H1 (cell line): ENCODE measurements around the gene TENT4B. TPM values are rescaled to one million over a fixed set of nuclear protein-coding genes. Genes with fewer than 3 reads are reported as not detected.

Experiments used
- CTCF ChIA-PET: fragments of 300-600 bp; sonication (Branson Sonifier 250); formaldehyde crosslinking; loops from one replicate; lab custom pipeline; 2021; ENCODE audit not compliant: partially characterized antibody; lab: Charles Lee
- POLR2A ChIA-PET: fragments of 300-600 bp; sonication (Branson Sonifier 250); formaldehyde crosslinking; loops from one replicate; lab custom pipeline; 2021; ENCODE audit warnings: inconsistent platforms; ENCODE audit not compliant: partially characterized antibody; lab: Charles Lee
- DNase-seq, 2 experiments: peaks; one replicate each; pipeline versions ENCODE4 v3.0.0 to v3.0.0-alpha.2; 2010 to 2022; ENCODE audit warnings: low spot score in 2 of 2, low read depth in 1 of 2, mixed read lengths in 1 of 2
- FAIRE-seq: peaks from 2 replicates; lab custom pipeline; 2011; peaks lifted over from hg19 to GRCh38; lab: Jason Lieb, UNC
- H2AFZ ChIP-seq: 2 replicates; pipeline ENCODE4 v1.8.1; 2012; ENCODE audit warnings: low read length, inconsistent platforms
- H2AK5ac ChIP-seq: 2 replicates; pipeline ENCODE4 v1.6.1; 2013; ENCODE audit warnings: low read depth, low read length
- H2BK120ac ChIP-seq: replicated peaks from 2 replicates; pipeline ENCODE3; 2013; ENCODE audit warnings: low read depth, low read length, inconsistent platforms
- H2BK12ac ChIP-seq: 2 replicates; pipeline ENCODE4 v1.6.1; 2013; ENCODE audit warnings: low read depth, low read length
- H2BK15ac ChIP-seq: 2 replicates; pipeline ENCODE4 v1.6.1; 2013; ENCODE audit warnings: low read length
- H2BK20ac ChIP-seq: 2 replicates; pipeline ENCODE4 v1.6.1; 2013; ENCODE audit warnings: low read length
- H2BK5ac ChIP-seq: 2 replicates; pipeline ENCODE4 v1.6.1; 2013; ENCODE audit warnings: low read depth, low read length
- H3K14ac ChIP-seq: 2 replicates; pipeline ENCODE4 v1.6.1; 2013; ENCODE audit warnings: inconsistent platforms; ENCODE audit not compliant: insufficient read length
- H3K18ac ChIP-seq: 2 replicates; pipeline ENCODE4 v1.6.1; 2013; ENCODE audit warnings: low read length; ENCODE audit errors: extremely low read depth
- H3K23ac ChIP-seq: 2 replicates; pipeline ENCODE4 v1.6.1; 2013; ENCODE audit warnings: inconsistent platforms; ENCODE audit not compliant: insufficient read length
- H3K23me2 ChIP-seq: 2 replicates; pipeline ENCODE4 v1.6.1; 2013; ENCODE audit warnings: low read depth, low read length
- H3K27ac ChIP-seq: 2 replicates; pipeline ENCODE4 v1.6.1; 2011; ENCODE audit warnings: low read depth, low read length, inconsistent platforms
- H3K27me3 ChIP-seq, 4 experiments: replicated peaks in 1 of 4; 1 replicate in 1 of 4; 2 replicates in 3 of 4; pipeline versions ENCODE4 v1.6.1 to v1.8.1; 2011 to 2013; ENCODE audit warnings: low read length in 3 of 4, mild to moderate bottlenecking in 3 of 4, inconsistent platforms in 2 of 4, mixed read lengths in 2 of 4, moderate library complexity in 1 of 4; ENCODE audit not compliant: control insufficient read depth in 3 of 4, insufficient read depth in 3 of 4; ENCODE audit errors: extremely low read depth in 1 of 4
- H3K36me3 ChIP-seq, 4 experiments: 2 replicates each; pipeline versions ENCODE4 v1.6.1 to v1.8.1; 2011 to 2013; ENCODE audit warnings: mild to moderate bottlenecking in 4 of 4, low read length in 3 of 4, moderate library complexity in 2 of 4, control low read depth in 1 of 4, inconsistent platforms in 1 of 4; ENCODE audit not compliant: insufficient read depth in 4 of 4, control insufficient read depth in 2 of 4
- H3K4ac ChIP-seq: replicated peaks from 2 replicates; pipeline ENCODE3; 2013; ENCODE audit warnings: low read length, low read depth, mixed read lengths, inconsistent platforms; ENCODE audit not compliant: insufficient read length
- H3K4me1 ChIP-seq, 4 experiments: replicated peaks in 1 of 4; 1 replicate in 1 of 4; 2 replicates in 3 of 4; pipeline versions ENCODE4 v1.6.1 to v1.8.1; 2011 to 2013; ENCODE audit warnings: low read length in 3 of 4, inconsistent platforms in 2 of 4, mixed read lengths in 1 of 4; ENCODE audit not compliant: insufficient read depth in 4 of 4, control insufficient read depth in 3 of 4
- H3K4me2 ChIP-seq, 2 experiments: 2 replicates each; pipeline versions ENCODE4 v1.6.1 to v1.8.1; 2011 to 2013; ENCODE audit warnings: low read depth in 2 of 2, low read length in 2 of 2, control low read depth in 1 of 2, inconsistent platforms in 1 of 2, mild to moderate bottlenecking in 1 of 2; ENCODE audit not compliant: insufficient read depth in 1 of 2
- H3K4me3 ChIP-seq, 4 experiments: fragments of 200-600, 300-600 bp in 1 of 4; sonication (generic), shearing (Covaris generic), sonication (Bioruptor Twin) in 1 of 4; 2 replicates each; pipeline versions ENCODE4 v1.5.1 to v1.8.1; 2011 to 2016; ENCODE audit warnings: low read length in 4 of 4, low read depth in 3 of 4, control low read depth in 2 of 4, inconsistent platforms in 2 of 4, mild to moderate bottlenecking in 2 of 4, mixed read lengths in 1 of 4, moderate library complexity in 1 of 4; ENCODE audit not compliant: insufficient read depth in 2 of 4; ENCODE audit errors: extremely low read depth in 1 of 4
- H3K56ac ChIP-seq: replicated peaks from 2 replicates; pipeline ENCODE3; 2013; ENCODE audit warnings: low read depth, mild to moderate bottlenecking, mixed read lengths, low read length, inconsistent platforms; ENCODE audit not compliant: insufficient read length
- H3K79me1 ChIP-seq: 2 replicates; pipeline ENCODE4 v1.6.1; 2013; ENCODE audit warnings: low read depth, low read length, control low read depth
- H3K79me2 ChIP-seq, 2 experiments: 2 replicates each; pipeline versions ENCODE4 v1.6.1 to v1.8.1; 2012 to 2013; ENCODE audit warnings: low read length in 2 of 2, mild to moderate bottlenecking in 2 of 2, inconsistent platforms in 1 of 2; ENCODE audit not compliant: insufficient read depth in 2 of 2, control insufficient read depth in 1 of 2
- H3K9ac ChIP-seq, 4 experiments: replicated peaks in 1 of 4; 1 replicate in 1 of 4; 2 replicates in 3 of 4; pipeline versions ENCODE4 v1.6.1 to v1.8.1; 2011 to 2013; ENCODE audit warnings: low read depth in 3 of 4, low read length in 3 of 4, control low read depth in 2 of 4, mild to moderate bottlenecking in 2 of 4, moderate library complexity in 2 of 4, inconsistent platforms in 1 of 4; ENCODE audit errors: extremely low read depth in 1 of 4
- H3K9me3 ChIP-seq, 2 experiments: 2 replicates each; pipeline versions ENCODE4 v1.6.1 to v1.8.1; 2012 to 2013; ENCODE audit warnings: mild to moderate bottlenecking in 2 of 2, moderate library complexity in 2 of 2, control low read depth in 1 of 2, inconsistent platforms in 1 of 2, low read depth in 1 of 2, low read length in 1 of 2, mixed read lengths in 1 of 2; ENCODE audit not compliant: insufficient read depth in 2 of 2
- H4K20me1 ChIP-seq, 2 experiments: replicated peaks in 1 of 2; 2 replicates each; pipeline versions ENCODE3 to v1.8.1; 2011 to 2013; ENCODE audit warnings: inconsistent platforms in 2 of 2, low read length in 2 of 2, mild to moderate bottlenecking in 1 of 2; ENCODE audit not compliant: insufficient read depth in 2 of 2, control insufficient read depth in 1 of 2
- H4K5ac ChIP-seq: 2 replicates; pipeline ENCODE4 v1.6.1; 2013; ENCODE audit warnings: low read length, low read depth, mixed read lengths, inconsistent platforms; ENCODE audit not compliant: insufficient read length
- H4K8ac ChIP-seq: 2 replicates; pipeline ENCODE4 v1.8.0; 2013; ENCODE audit warnings: mild to moderate bottlenecking, moderate library complexity, low read length, inconsistent platforms; ENCODE audit not compliant: insufficient read depth; ENCODE audit errors: extremely low read depth
- H4K91ac ChIP-seq: replicated peaks from 2 replicates; pipeline ENCODE3; 2013; ENCODE audit warnings: low read length, mixed read lengths, inconsistent platforms; ENCODE audit not compliant: insufficient read length
- BRCA1 ChIP-seq: IDR thresholded peaks from 2 replicates; pipeline ENCODE4 v1.6.1; 2012; ENCODE audit warnings: low read depth, low read length, improper control_type of control experiment
- CBX8 ChIP-seq: fragments of 300-800, 300-1000 bp; sonication (generic); IDR thresholded peaks from 2 replicates; pipeline ENCODE4 v1.7.1; 2016; ENCODE audit warnings: low read depth, low read length, borderline replicate concordance
- MAFK ChIP-seq: IDR thresholded peaks from 2 replicates; pipeline ENCODE4 v1.6.1; 2012; ENCODE audit warnings: low read depth, mild to moderate bottlenecking, improper control_type of control experiment, low read length
- NANOG ChIP-seq: IDR thresholded peaks from 2 replicates; pipeline ENCODE4 v1.6.1; 2011; ENCODE audit warnings: low read length, low read depth, mild to moderate bottlenecking, inconsistent platforms; ENCODE audit not compliant: insufficient read depth, poor library complexity, severe bottlenecking
- PHF8 ChIP-seq: fragments of 200-600 bp; sonication (generic); conservative IDR thresholded peaks from 2 replicates; pipeline ENCODE4 v1.7.1; 2012; ENCODE audit warnings: low read depth, mild to moderate bottlenecking, inconsistent platforms, low read length, moderate library complexity
- RNF2 ChIP-seq: fragments of 200-900, 300-1000 bp; sonication (generic); IDR thresholded peaks from 2 replicates; pipeline ENCODE4 v1.7.1; 2016; ENCODE audit warnings: borderline replicate concordance, low read depth, mild to moderate bottlenecking, antibody characterized with exemption, low read length; ENCODE audit not compliant: poor library complexity, severe bottlenecking; ENCODE audit errors: missing control alignments
- WGBS, 2 experiments: shearing (Covaris generic) in 1 of 2; methylation state at CpG; one replicate each; pipeline versions ENCODE4 v1.1.6 to v1.1.7; 2013 to 2015; ENCODE audit warnings: low lambda C conversion rate in 2 of 2, mixed read lengths in 2 of 2, inconsistent platforms in 1 of 2, low coverage in 1 of 2, missing lambda C conversion rate in 1 of 2; ENCODE audit not compliant: insufficient replicate concordance in 2 of 2, insufficient coverage in 1 of 2, insufficient read length in 1 of 2; ENCODE audit errors: extremely low coverage in 1 of 2, missing lambda C conversion rate in 1 of 2; 5-methylcytosine and 5-hydroxymethylcytosine counted together
- polyA plus RNA-seq, 7 experiments: library from polyadenylated mRNA; depleted of rRNA in 3 of 7; stranded (reverse) in 5 of 7; unstranded in 2 of 7; fragments of >200 nt in 5 of 7; fragments of 200-250 nt in 2 of 7; gene quantifications; 1 replicate in 5 of 7; 2 replicates in 1 of 7; 4 replicates in 1 of 7; pipeline versions ENCODE4 v1.2.1 to v1.2.3, GENCODE V29; 2011 to 2013; ENCODE audit warnings: missing spikeins in 2 of 7, mixed read lengths in 2 of 7
- total RNA-seq: library from RNA; stranded (reverse); fragmentation: NEBNext Ultra II Directional; extraction: Animal tissue kit (Norgen Biotek cat#: 25700); gene quantifications from 2 replicates; pipeline ENCODE4 v1.2.1, GENCODE V29; 2021
- TF ChIP-seq, protein P1 (sequence below): IDR thresholded peaks from 2 replicates; pipeline ENCODE4 v1.6.1; 2012; ENCODE audit warnings: low read length, inconsistent platforms

The TENT4B gene
- total and polyA plus RNA-seq, 2 of the 8 experiments (the other 6 are each of a cell fraction or from before 2014, with no cell fraction given) = 4.2 to 15.7 TPM

DNA sequence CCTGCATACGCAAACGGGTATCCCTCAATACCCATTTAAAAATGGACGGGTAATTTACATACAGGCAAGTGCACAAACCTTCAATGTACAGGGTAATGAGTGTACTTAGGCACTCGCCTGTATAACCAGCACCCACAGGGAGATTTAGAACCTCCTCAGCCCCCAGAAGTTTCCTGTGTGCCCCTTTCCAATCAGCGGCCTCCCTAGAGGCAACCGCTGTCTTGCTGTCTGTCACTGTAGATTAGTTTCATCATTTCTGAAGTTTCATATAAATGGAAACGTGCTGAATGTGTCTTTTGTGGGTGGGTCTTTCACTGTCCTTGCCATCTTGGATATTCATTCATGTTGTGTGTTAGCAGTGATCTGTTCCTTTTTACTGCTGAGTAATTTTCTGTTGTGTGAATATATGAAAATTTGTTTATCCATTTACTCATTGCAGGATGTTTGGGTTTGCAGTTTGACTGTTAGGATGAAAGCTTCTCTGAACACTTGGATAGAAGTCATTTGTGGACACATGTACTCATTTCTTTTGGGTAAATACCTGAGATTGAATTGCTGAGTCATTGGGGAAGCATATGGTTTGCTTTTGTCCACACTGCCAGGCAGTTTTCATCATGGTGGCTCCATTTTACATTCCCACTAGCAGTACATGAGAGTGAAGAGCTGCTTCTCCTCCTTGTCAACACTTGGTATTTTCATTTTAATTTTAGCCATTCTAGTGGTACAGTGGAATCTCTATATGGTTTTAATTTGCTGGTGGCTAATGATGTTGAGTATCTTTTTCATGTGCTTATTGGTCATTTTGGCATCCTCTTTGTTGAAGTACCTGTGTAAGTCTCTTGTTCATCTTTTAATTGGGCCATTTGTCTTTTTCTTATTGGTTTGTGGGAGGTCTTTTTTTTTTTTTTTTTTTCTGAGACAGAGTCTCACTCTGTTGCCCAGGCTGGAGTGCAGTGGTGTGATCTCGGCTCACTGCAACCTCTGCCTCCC lies 111.1 kb downstream of the TENT4B start:
- Histone ChIP-seq H2BK20ac (no peak overlapping the region), H4K5ac (no peak overlapping the region), H2BK15ac (no peak overlapping the region), H2AFZ (no peak overlapping the region), H3K27ac (no peak overlapping the region), H3K9ac (no peak overlapping the region), H3K23me2 (no peaks in the 10 kb centered on the region), H3K23ac (no peak overlapping the region), H4K20me1 (no peaks in the 10 kb centered on the region), H3K4ac (no peak overlapping the region), H2BK5ac (no peak overlapping the region), H3K14ac (no peak overlapping the region), H3K27me3 (no peaks in the 10 kb centered on the region), H3K4me2 (no peak overlapping the region), H2BK120ac (no peak overlapping the region), H3K56ac (no peak overlapping the region), H3K36me3 (no peaks in the 10 kb centered on the region), H2AK5ac (no peak overlapping the region), H3K4me3 (no peak overlapping the region), H3K9me3 (no peaks in the 10 kb centered on the region), H4K91ac (no peak overlapping the region), H3K79me1 (no peaks in the 10 kb centered on the region; the same call in 1 of the 2 replicates), H3K18ac (no peak overlapping the region), H4K8ac (no peak overlapping the region), H2BK12ac (no peak overlapping the region), H3K79me2 (no peaks in the 10 kb centered on the region), H3K4me1 (peaks cover 0 to 15% (median 10%) of the 10 kb centered on the region in 4 experiments; a peak in 6 of 7 replicates)
- no peak for FAIRE-seq
- ChIA-PET POLR2A (no interaction called here), CTCF (interaction anchor here (0.6 to 3.1 kb wide), 3 partner anchors 11 to 626 kb away, joined by 3 to 9 read pairs (median 7); no protein-coding TSS in a partner anchor)
- 84% methylated on average over 8 of the region's 8 CpGs; no CpG with 5 or more reads in 1 of the 2 experiments for WGBS, 2 experiments
- no peak for DNase-seq
- no peak for TF ChIP-seq PHF8
- TF ChIP-seq CBX8 = no peak
- TF ChIP-seq, protein P1, sequence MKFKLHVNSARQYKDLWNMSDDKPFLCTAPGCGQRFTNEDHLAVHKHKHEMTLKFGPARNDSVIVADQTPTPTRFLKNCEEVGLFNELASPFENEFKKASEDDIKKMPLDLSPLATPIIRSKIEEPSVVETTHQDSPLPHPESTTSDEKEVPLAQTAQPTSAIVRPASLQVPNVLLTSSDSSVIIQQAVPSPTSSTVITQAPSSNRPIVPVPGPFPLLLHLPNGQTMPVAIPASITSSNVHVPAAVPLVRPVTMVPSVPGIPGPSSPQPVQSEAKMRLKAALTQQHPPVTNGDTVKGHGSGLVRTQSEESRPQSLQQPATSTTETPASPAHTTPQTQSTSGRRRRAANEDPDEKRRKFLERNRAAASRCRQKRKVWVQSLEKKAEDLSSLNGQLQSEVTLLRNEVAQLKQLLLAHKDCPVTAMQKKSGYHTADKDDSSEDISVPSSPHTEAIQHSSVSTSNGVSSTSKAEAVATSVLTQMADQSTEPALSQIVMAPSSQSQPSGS = no peak
- no peak for TF ChIP-seq BRCA1
- no peak for TF ChIP-seq NANOG
- TF ChIP-seq RNF2 = no peak
- 0 out of 2 replicates have a peak, but pooled peaks have one; percentile 25 for TF ChIP-seq MAFK
